ENCODE results near the gene TK2. TPM values are rescaled to one million over a fixed set of nuclear protein-coding genes. Genes with fewer than 3 reads are reported as not detected.

The TK2 gene
- total and polyA plus RNA-seq, 9 of the 15 experiments (the other 6 are each of a cell fraction or from before 2014, with no cell fraction given): 1.1 to 10.2 (median 5.3) TPM

GRCh38 chr16:66516808-66517585 is 32.9 kb downstream of the TK2 start (continued):
- TF ChIP-seq KHSRP (IDR thresholded peaks at IDR 0.05): no peak
- no peak for TF ChIP-seq NFE2L1 (tag; IDR thresholded peaks at IDR 0.05; ENCODE audit: borderline replicate concordance, low read depth)
- peak; percentile 3; the same call in 1 of the 2 replicates for TF ChIP-seq XRCC5 (IDR thresholded peaks at IDR 0.05; ENCODE audit: low read depth, low read length)
- no peak for TF ChIP-seq SREBF2 (CRISPR knock-in tag; IDR thresholded peaks at IDR 0.05)
- TF ChIP-seq ZNF24 (IDR thresholded peaks at IDR 0.05): no peak
- peak; percentile 36 for TF ChIP-seq EGR1 (conservative IDR thresholded peaks at IDR 0.05)
- TF ChIP-seq U2AF1 (optimal IDR thresholded peaks at IDR 0.05; ENCODE audit: low read depth, low read length): no peak
- no peak for TF ChIP-seq ZNF146 (CRISPR knock-in tag; IDR thresholded peaks at IDR 0.05; ENCODE audit: unreplicated experiment)
- no peak for TF ChIP-seq ZNF77 (CRISPR knock-in tag; IDR thresholded peaks at IDR 0.05)
- TF ChIP-seq CBX5 (IDR thresholded peaks at IDR 0.05; ENCODE audit: borderline replicate concordance, low read depth): no peak
- no peak for TF ChIP-seq RERE (CRISPR knock-in tag; IDR thresholded peaks at IDR 0.05; ENCODE audit: borderline replicate concordance)
- no peak for TF ChIP-seq SREBF1 (IDR thresholded peaks at IDR 0.05; ENCODE audit: borderline replicate concordance, low read depth, low read length)
- TF ChIP-seq SPI1 (IDR thresholded peaks at IDR 0.05; ENCODE audit: borderline replicate concordance, low read depth, low read length): peak; percentile 94
- no peak for TF ChIP-seq ZNF76 (CRISPR knock-in tag; IDR thresholded peaks at IDR 0.05; ENCODE audit: borderline replicate concordance)
- TF ChIP-seq BRF1 (IDR thresholded peaks at IDR 0.05; ENCODE audit: borderline replicate concordance, extremely low read depth, insufficient read length): no peak
- TF ChIP-seq SMAD4 (CRISPR knock-in tag; conservative IDR thresholded peaks at IDR 0.05): no peak; the same call in 1 of the 2 replicates
- TF ChIP-seq GTF2A2 (tag; IDR thresholded peaks at IDR 0.05): no peak
- peak; percentile 83 for TF ChIP-seq POLR2AphosphoS5 (IDR thresholded peaks at IDR 0.05; ENCODE audit: control insufficient read depth, insufficient read depth, low read depth, low read length)
- TF ChIP-seq ZNF639 (CRISPR knock-in tag; conservative IDR thresholded peaks at IDR 0.05 in 1 of 2, IDR thresholded peaks at IDR 0.05 in 1 of 2): peak in 1 of 2 experiments; percentile 67; a peak in 2 of 4 replicates
- TF ChIP-seq TAF9B (IDR thresholded peaks at IDR 0.05; ENCODE audit: partially characterized antibody): peak; percentile 65
- no peak for TF ChIP-seq ZNF12 (CRISPR knock-in tag; IDR thresholded peaks at IDR 0.05)
- no peak for TF ChIP-seq HLTF (IDR thresholded peaks at IDR 0.05)
- peak; percentile 51; the same call in 1 of the 2 replicates for TF ChIP-seq PML (IDR thresholded peaks at IDR 0.05; ENCODE audit: low read length)
